GM21526 (cell line): ENCODE data around the gene RSRC2.

Experiments used
- ATAC-seq: cut with Tn5 transposase; IDR thresholded peaks from one replicate; pipeline ENCODE4 v1.9.1; 2021; ENCODE audit warnings: moderate library complexity; ENCODE audit not compliant: unreplicated experiment, low FRiP score

RSRC2 gene

DNA sequence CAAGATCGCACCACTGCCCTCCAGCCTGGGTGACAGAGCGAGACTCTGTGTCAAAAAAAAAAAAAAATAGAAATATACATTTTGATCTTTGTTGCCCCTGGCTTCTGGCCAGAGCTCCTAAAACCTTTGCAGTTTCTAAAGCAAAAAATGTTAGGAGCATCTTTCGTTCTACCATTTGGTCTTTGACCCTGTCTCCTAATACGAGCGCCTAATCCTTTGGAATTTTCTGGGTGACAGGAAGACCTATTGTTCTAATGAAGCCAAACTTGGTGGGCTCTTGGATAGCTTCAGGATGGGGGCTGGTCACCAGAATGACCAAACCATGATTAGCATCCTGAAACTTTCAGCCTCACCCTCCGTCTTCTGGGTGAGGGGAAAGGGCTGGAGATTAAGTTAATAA is 72.0 kb downstream of the RSRC2 start:
- ATAC-seq: no peak

DNA sequence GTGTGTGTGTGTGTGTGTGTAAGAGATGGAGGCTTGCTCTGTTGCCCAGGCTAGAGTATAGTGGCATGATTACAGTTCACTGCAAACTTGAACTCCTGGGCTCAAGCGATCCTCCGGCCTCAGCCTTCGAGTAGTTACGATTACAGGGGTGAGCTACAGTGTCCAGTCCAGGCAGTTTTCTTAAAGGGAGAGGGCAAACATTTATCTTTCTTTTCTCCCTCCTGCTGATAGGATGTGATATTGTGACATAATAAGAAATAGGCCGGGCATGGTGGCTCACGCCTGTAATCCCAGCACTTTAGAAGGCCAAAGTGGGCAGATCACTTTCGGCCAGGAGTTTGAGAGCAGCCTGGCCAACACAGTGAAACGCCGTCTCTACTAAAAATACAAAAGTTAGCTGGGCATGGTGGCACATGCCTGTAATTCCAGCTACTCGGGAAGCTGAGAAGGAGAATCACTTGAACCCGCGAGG is 72.5 kb downstream of the RSRC2 start:
- no peak for ATAC-seq
